Smooth muscle cell (in vitro differentiated cells): ENCODE data around the gene SPOUT1. TPM values are rescaled to one million over a fixed set of nuclear protein-coding genes. Genes with fewer than 3 reads are reported as not detected.

Experiments
- DNase-seq: peaks from one replicate; lab custom pipeline; 2025; ENCODE audit not compliant: unreplicated experiment; lab: John Stamatoyannopoulos, UW
- H2AFZ ChIP-seq: fragments of 200-600 bp; sonication (generic); 2 replicates; pipeline ENCODE4 v1.6.0; 2016; ENCODE audit warnings: antibody characterized with exemption, low read depth, mild to moderate bottlenecking
- H3F3A ChIP-seq: fragments of 200-600 bp; sonication (generic); 2 replicates; pipeline ENCODE4 v1.6.0; 2017; ENCODE audit warnings: antibody characterized with exemption, low read depth
- H3K27ac ChIP-seq: fragments of 200-600 bp; sonication (generic); 2 replicates; pipeline ENCODE4 v1.5.1; 2016; ENCODE audit warnings: low read depth, mild to moderate bottlenecking
- H3K27me3 ChIP-seq: fragments of 200-600 bp; sonication (generic); 2 replicates; pipeline ENCODE4 v1.6.1; 2016; ENCODE audit warnings: low read depth, mild to moderate bottlenecking
- H3K36me3 ChIP-seq: fragments of 200-600 bp; sonication (generic); 2 replicates; pipeline ENCODE4 v1.5.1; 2016; ENCODE audit warnings: low read depth
- H3K4me1 ChIP-seq: fragments of 200-600 bp; sonication (generic); 2 replicates; pipeline ENCODE4 v1.5.1; 2016; ENCODE audit warnings: low read depth
- H3K4me2 ChIP-seq: fragments of 200-600 bp; sonication (generic); 2 replicates; pipeline ENCODE4 v1.6.0; 2016; ENCODE audit warnings: mild to moderate bottlenecking
- H3K4me3 ChIP-seq: fragments of 200-600 bp; sonication (generic); 2 replicates; pipeline ENCODE4 v1.5.1; 2016; ENCODE audit warnings: mild to moderate bottlenecking
- H3K79me2 ChIP-seq: fragments of 200-600 bp; sonication (generic); 2 replicates; pipeline ENCODE4 v1.6.0; 2016; ENCODE audit warnings: low read depth, mild to moderate bottlenecking
- H3K9ac ChIP-seq: fragments of 200-600 bp; sonication (generic); 2 replicates; pipeline ENCODE4 v1.6.0; 2016; ENCODE audit warnings: low read depth
- H3K9me3 ChIP-seq: fragments of 200-600 bp; sonication (generic); replicated peaks from 2 replicates; pipeline ENCODE4 v1.5.1; 2016; ENCODE audit warnings: low read depth
- H4K20me1 ChIP-seq: fragments of 200-600 bp; sonication (generic); 2 replicates; pipeline ENCODE4 v1.6.0; 2016; ENCODE audit warnings: low read depth
- WGBS: methylation state at CpG from one replicate; pipeline ENCODE4 v1.1.7; 2016; ENCODE audit warnings: low lambda C conversion rate; 5-methylcytosine and 5-hydroxymethylcytosine counted together
- polyA plus RNA-seq: library from polyadenylated mRNA; unstranded; fragments of >200 nt; fragmentation: Nextera tagmentation; extraction: Ambion mirVana; gene quantifications from 2 replicates; pipeline ENCODE4 v1.2.1, GENCODE V29; 2016
- total RNA-seq: library from RNA; depleted of rRNA; stranded (reverse); fragments of >200 nt; gene quantifications from 2 replicates; pipeline ENCODE4 v1.2.3, GENCODE V29; 2014
- TF ChIP-seq, protein P1 (sequence below): fragments of 200-600 bp; sonication (generic); IDR thresholded peaks from 2 replicates; pipeline ENCODE4 v1.5.1; 2017; ENCODE audit warnings: borderline replicate concordance, mild to moderate bottlenecking, antibody characterized with exemption; ENCODE audit not compliant: insufficient read depth, poor library complexity, severe bottlenecking

Gene SPOUT1
- total and polyA plus RNA-seq, 2 experiments from 2014 or later = 8.7 to 50.4 TPM

DNA sequence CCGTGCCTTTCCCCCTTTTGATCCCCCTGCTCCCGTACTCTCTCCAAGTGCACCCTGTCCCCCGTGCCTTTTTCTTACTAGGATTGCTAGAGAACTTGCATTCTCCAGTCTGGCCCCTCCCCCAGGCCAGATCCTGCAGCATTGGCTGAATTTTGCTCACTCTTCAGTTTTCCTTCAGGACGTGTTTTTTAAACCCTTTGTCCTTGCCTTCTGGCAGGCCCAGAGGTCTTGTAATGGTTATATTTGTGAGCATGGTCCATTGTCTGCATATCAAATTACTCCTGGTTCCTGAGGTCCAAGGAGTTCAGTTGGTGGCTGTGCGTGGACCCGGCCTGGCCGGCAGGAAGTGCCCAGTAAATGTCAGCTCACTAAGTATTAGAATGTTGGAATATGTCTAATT, 41.9 kb downstream of the SPOUT1 start:
- no peaks in the 10 kb centered on the region for H3K36me3 ChIP-seq
- WGBS = 19% methylated on average over 7 of the region's 7 CpGs
- H3K79me2 ChIP-seq = peaks cover 12% of the 10 kb centered on the region
- no peaks in the 10 kb centered on the region for H3K9me3 ChIP-seq
- no peaks in the 10 kb centered on the region for H3F3A ChIP-seq
- peak overlapping the region; percentile 98 for H2AFZ ChIP-seq
- H3K4me2 ChIP-seq = peak overlapping the region; percentile 93
- no peaks in the 10 kb centered on the region for H4K20me1 ChIP-seq
- H3K9ac ChIP-seq = peak overlapping the region; percentile 84
- no peak overlapping the region for H3K27ac ChIP-seq
- H3K27me3 ChIP-seq = no peaks in the 10 kb centered on the region
- TF ChIP-seq, protein P1, sequence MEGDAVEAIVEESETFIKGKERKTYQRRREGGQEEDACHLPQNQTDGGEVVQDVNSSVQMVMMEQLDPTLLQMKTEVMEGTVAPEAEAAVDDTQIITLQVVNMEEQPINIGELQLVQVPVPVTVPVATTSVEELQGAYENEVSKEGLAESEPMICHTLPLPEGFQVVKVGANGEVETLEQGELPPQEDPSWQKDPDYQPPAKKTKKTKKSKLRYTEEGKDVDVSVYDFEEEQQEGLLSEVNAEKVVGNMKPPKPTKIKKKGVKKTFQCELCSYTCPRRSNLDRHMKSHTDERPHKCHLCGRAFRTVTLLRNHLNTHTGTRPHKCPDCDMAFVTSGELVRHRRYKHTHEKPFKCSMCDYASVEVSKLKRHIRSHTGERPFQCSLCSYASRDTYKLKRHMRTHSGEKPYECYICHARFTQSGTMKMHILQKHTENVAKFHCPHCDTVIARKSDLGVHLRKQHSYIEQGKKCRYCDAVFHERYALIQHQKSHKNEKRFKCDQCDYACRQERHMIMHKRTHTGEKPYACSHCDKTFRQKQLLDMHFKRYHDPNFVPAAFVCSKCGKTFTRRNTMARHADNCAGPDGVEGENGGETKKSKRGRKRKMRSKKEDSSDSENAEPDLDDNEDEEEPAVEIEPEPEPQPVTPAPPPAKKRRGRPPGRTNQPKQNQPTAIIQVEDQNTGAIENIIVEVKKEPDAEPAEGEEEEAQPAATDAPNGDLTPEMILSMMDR = no peak
- peak overlapping the region; percentile 91 for H3K4me3 ChIP-seq
- peaks cover 6% of the 10 kb centered on the region for H3K4me1 ChIP-seq
- DNase-seq = no peak

DNA sequence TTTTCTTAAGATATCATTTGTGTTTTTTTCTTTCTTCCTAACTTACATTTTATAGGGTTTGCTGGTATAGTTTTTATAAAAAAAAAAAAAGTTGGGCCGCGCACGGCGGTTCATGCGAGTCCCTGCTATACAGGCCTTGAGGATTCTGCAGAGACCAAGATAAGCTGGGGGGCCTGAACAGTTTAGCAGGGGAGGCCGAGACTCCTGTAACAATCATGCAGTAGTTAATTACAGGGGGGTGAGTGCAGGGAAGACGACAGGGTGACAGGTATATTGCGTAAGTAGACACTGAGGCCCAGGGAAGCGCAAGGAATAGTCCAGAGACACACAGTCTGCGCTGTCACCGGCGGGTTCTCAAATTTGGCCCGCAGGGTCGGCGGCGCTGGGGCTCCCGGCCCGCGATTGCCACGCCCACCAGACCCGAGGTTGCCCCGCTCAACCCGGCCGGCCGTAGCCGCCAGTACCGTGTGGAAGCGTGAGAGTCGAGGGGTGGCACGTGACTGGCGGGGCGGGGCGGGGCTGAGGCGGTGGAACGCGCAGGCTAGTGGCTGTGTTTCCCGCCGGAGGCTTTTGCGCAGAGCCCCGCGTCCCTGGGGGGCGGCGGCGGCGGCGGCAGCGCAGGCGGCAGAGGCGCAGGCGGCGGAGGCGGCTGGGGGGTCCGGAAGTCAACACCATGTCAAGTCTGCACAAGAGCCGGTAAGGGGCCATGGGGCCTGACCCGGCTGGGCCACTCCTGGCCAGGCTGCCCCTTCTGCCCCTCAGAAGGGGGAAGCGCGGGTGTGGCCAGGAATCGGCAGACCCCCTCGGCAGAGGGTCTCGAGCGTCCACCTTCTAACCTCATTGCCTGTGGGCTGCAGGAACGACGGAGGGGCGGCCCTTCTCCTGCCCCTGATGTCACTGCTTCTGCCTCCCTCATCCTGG, 42.7 kb downstream of the SPOUT1 start, which contains the start of gene TBC1D13:
TSS of gene TBC1D13 (plus strand) at position 573 of the 921 bp plus-strand sequence. CDS start at position 674, 101 bp downstream.
- peak within 1 kb of the TSS; percentile 93 for H3K4me2 ChIP-seq
- H3K4me3 ChIP-seq = peak within 1 kb of the TSS; percentile 91
- TF ChIP-seq, protein P1 = no peak
- no peaks in the 10 kb centered on the region for H3F3A ChIP-seq
- DNase-seq = peak; percentile 77
- H3K27ac ChIP-seq = peak within 1 kb of the TSS; percentile 57
- no peaks in the 10 kb centered on the region for H3K27me3 ChIP-seq
- peaks cover 12% of the 10 kb centered on the region for H3K79me2 ChIP-seq
- H3K36me3 ChIP-seq = no peaks in the 10 kb centered on the region
- no peaks in the 10 kb centered on the region for H3K9me3 ChIP-seq
- 9% methylated on average over 60 of the region's 64 CpGs for WGBS
- H4K20me1 ChIP-seq = no peaks in the 10 kb centered on the region
- H2AFZ ChIP-seq = peak within 1 kb of the TSS; percentile 98
- peaks cover 6% of the 10 kb centered on the region for H3K4me1 ChIP-seq
- H3K9ac ChIP-seq = peak within 1 kb of the TSS; percentile 84

DNA sequence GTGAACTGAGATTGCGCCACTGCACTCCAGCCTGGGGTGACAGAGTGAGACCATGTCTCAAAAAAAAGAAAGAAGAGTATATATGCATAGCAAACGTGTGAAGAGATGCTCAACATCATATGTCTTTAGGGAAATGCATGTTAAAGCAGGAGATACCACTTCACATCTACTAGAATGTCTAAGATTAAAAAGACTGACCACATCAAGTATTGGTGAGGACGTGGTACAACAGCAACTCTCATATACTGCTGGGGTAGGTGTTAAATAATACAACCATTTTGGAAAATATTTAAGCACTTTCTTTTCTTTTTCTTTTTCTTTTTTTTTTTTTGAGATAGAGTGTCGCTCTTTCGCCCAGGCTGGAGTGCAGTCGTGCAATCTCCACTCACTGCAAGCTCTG, 44.2 kb downstream of the SPOUT1 start:
- TF ChIP-seq, protein P1 = no peak
- no peak overlapping the region for H3K4me3 ChIP-seq
- WGBS = 93% methylated on average over 3 of the region's 6 CpGs
- H3K27me3 ChIP-seq = no peaks in the 10 kb centered on the region
- H3K79me2 ChIP-seq = peaks cover 12% of the 10 kb centered on the region
- no peak for DNase-seq
- H3K4me1 ChIP-seq = peaks cover 6% of the 10 kb centered on the region
- H2AFZ ChIP-seq = no peak overlapping the region
- H3K9me3 ChIP-seq = no peaks in the 10 kb centered on the region
- no peak overlapping the region for H3K27ac ChIP-seq
- no peak overlapping the region for H3K4me2 ChIP-seq
- H3K36me3 ChIP-seq = no peaks in the 10 kb centered on the region
- H3K9ac ChIP-seq = no peak overlapping the region
- no peaks in the 10 kb centered on the region for H4K20me1 ChIP-seq
- H3F3A ChIP-seq = no peaks in the 10 kb centered on the region
